ENCODE data around the gene ZKSCAN1. TPM values are rescaled to one million over a fixed set of nuclear protein-coding genes. Genes with fewer than 3 reads are reported as not detected.
A peak's percentile ranks its signal among the peaks of the same experiment; 100 is the strongest.

The ZKSCAN1 gene
- total and polyA plus RNA-seq, 3 donors from 2014 or later = 30.7 to 71.3 (median 65.3) TPM

- intact Hi-C loops (cut with DNase I; ENCODE audit: low total_unique reads) = no loop called here
- no peaks in the 10 kb centered on the region for H3K27me3 ChIP-seq
- DNase-seq = no peak
- H3K27ac ChIP-seq = peak overlapping the region; percentile 98
- no peaks in the 10 kb centered on the region for H3K36me3 ChIP-seq (ENCODE audit: low read depth, missing control alignments)
- 75% methylated on average over 5 of the region's 5 CpGs for WGBS, 2 donors
- H3K4me1 ChIP-seq = peaks cover 36% of the 10 kb centered on the region
- no peaks in the 10 kb centered on the region for H3K9me3 ChIP-seq
- peak overlapping the region in 1 of 2 donors; percentile 97 for H3K4me3 ChIP-seq
- no peak for TF ChIP-seq POLR2A (IDR thresholded peaks at IDR 0.05)
- TF ChIP-seq, protein P1, sequence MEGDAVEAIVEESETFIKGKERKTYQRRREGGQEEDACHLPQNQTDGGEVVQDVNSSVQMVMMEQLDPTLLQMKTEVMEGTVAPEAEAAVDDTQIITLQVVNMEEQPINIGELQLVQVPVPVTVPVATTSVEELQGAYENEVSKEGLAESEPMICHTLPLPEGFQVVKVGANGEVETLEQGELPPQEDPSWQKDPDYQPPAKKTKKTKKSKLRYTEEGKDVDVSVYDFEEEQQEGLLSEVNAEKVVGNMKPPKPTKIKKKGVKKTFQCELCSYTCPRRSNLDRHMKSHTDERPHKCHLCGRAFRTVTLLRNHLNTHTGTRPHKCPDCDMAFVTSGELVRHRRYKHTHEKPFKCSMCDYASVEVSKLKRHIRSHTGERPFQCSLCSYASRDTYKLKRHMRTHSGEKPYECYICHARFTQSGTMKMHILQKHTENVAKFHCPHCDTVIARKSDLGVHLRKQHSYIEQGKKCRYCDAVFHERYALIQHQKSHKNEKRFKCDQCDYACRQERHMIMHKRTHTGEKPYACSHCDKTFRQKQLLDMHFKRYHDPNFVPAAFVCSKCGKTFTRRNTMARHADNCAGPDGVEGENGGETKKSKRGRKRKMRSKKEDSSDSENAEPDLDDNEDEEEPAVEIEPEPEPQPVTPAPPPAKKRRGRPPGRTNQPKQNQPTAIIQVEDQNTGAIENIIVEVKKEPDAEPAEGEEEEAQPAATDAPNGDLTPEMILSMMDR (IDR thresholded peaks at IDR 0.05) = no peak
Observed at GRCh38 chr7:100017875-100018274, 2.5 kb downstream of the ZKSCAN1 start.

GRCh38 chr7:100019908-100020307 is 4.5 kb downstream of the ZKSCAN1 start:
- H3K4me3 ChIP-seq = no peak overlapping the region
- no peaks in the 10 kb centered on the region for H3K27me3 ChIP-seq
- H3K4me1 ChIP-seq = peaks cover 33% of the 10 kb centered on the region
- H3K36me3 ChIP-seq (ENCODE audit: low read depth, missing control alignments) = no peaks in the 10 kb centered on the region
- no peak for DNase-seq
- 72 to 76% methylated on average over 7 of the region's 7 CpGs for WGBS, 2 donors
- TF ChIP-seq, protein P1 (IDR thresholded peaks at IDR 0.05) = no peak
- no peak for TF ChIP-seq POLR2A (IDR thresholded peaks at IDR 0.05)
- H3K27ac ChIP-seq = no peak overlapping the region
- H3K9me3 ChIP-seq = no peaks in the 10 kb centered on the region
- intact Hi-C loops (cut with DNase I; ENCODE audit: low total_unique reads) = no loop called here

- TF ChIP-seq, protein P1 (IDR thresholded peaks at IDR 0.05) = no peak
- TF ChIP-seq POLR2A (IDR thresholded peaks at IDR 0.05) = no peak
- no peaks in the 10 kb centered on the region for H3K27me3 ChIP-seq
- no peaks in the 10 kb centered on the region for H3K36me3 ChIP-seq (ENCODE audit: low read depth, missing control alignments)
- no peaks in the 10 kb centered on the region for H3K9me3 ChIP-seq
- 92 to 93% methylated on average over 3 of the region's 3 CpGs for WGBS, 2 donors
- no peak for DNase-seq
- intact Hi-C loops (cut with DNase I; ENCODE audit: low total_unique reads) = no loop called here
- H3K4me3 ChIP-seq = no peak overlapping the region
- H3K27ac ChIP-seq = no peak overlapping the region
- peaks cover 31% of the 10 kb centered on the region for H3K4me1 ChIP-seq
Observed at GRCh38 chr7:100021297-100021696, 5.9 kb downstream of the ZKSCAN1 start.

DNA sequence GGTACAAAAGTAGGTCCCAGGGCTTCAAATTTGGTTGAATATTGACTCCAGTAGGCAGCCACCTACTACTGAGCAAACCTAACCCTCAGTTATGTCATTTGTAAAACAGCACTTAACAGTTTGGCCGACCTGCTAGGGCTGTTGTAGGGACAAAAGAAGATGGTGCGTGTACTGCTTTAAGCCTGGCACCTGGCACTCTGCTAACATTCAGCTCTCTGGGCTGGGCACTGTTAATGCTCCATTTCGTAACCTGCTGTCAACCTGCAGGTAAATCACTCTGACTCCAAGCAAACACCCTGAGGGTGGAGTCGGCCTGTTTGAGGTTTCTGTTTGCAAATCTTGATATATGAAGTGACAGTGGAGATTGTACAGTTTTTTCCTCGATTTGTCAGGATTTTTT is 7.2 kb downstream of the ZKSCAN1 start:
- no peaks in the 10 kb centered on the region for H3K36me3 ChIP-seq (ENCODE audit: low read depth, missing control alignments)

DNA sequence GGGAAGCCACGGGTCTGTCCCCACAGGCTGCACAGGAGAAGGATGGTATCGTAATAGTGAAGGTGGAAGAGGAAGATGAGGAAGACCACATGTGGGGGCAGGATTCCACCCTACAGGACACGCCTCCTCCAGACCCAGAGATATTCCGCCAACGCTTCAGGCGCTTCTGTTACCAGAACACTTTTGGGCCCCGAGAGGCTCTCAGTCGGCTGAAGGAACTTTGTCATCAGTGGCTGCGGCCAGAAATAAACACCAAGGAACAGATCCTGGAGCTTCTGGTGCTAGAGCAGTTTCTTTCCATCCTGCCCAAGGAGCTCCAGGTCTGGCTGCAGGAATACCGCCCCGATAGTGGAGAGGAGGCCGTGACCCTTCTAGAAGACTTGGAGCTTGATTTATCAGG is 8.1 kb downstream of the ZKSCAN1 start:
- Histone ChIP-seq H3K9me3 (no peaks in the 10 kb centered on the region), H3K36me3 (ENCODE audit: low read depth, missing control alignments) (no peaks in the 10 kb centered on the region), H3K27ac (no peak overlapping the region), H3K27me3 (no peaks in the 10 kb centered on the region), H3K4me1 (peaks cover 17% of the 10 kb centered on the region), H3K4me3 (no peak overlapping the region)
- WGBS, 2 donors = 91 to 94% methylated on average over 12 of the region's 12 CpGs
- TF ChIP-seq POLR2A (IDR thresholded peaks at IDR 0.05) = no peak
- TF ChIP-seq, protein P1 (IDR thresholded peaks at IDR 0.05) = no peak
- no peak for DNase-seq
- intact Hi-C loops (cut with DNase I; ENCODE audit: low total_unique reads) = no loop called here

More for the DNA sequence above, 7.2 kb downstream of the ZKSCAN1 start:
- Histone ChIP-seq H3K4me3 (no peak overlapping the region), H3K27ac (no peak overlapping the region), H3K4me1 (peaks cover 19% of the 10 kb centered on the region), H3K27me3 (no peaks in the 10 kb centered on the region), H3K9me3 (no peaks in the 10 kb centered on the region)
- intact Hi-C loops (cut with DNase I; ENCODE audit: low total_unique reads) = no loop called here
- no peak for DNase-seq
- 71 to 83% methylated on average over 5 of the region's 5 CpGs for WGBS, 2 donors
- TF ChIP-seq, protein P1 (IDR thresholded peaks at IDR 0.05) = no peak
- TF ChIP-seq POLR2A (IDR thresholded peaks at IDR 0.05) = no peak

Data from testis (tissue), 3 donors.